Small intestine (tissue), 7 donors: ENCODE measurements around the gene P2RX5. TPM values are rescaled to one million over a fixed set of nuclear protein-coding genes. Genes with fewer than 3 reads are reported as not detected.

ENCODE experiments used
- DNase-seq, 2 donors: peaks; one replicate each; pipeline versions ENCODE4 v3.0.0 to v3.0.0-alpha.2; 2013
- FAIRE-seq: peaks from 2 replicates; lab custom pipeline; 2012; peaks lifted over from hg19 to GRCh38; lab: Jason Lieb, UNC
- H3K27ac ChIP-seq, 3 donors: one replicate each; pipeline ENCODE4 v1.5.1; 2013; ENCODE audit warnings: low read length in 2 of 3, mild to moderate bottlenecking in 2 of 3, control low read depth in 1 of 3, inconsistent platforms in 1 of 3, low read depth in 1 of 3, moderate library complexity in 1 of 3
- H3K27me3 ChIP-seq, 3 donors: one replicate each; pipeline ENCODE4 v1.6.1; 2013; ENCODE audit warnings: low read length in 3 of 3, inconsistent platforms in 1 of 3; ENCODE audit not compliant: control insufficient read depth in 3 of 3, insufficient read depth in 3 of 3
- H3K36me3 ChIP-seq, 3 donors: one replicate each; pipeline ENCODE4 v1.6.1; 2013; ENCODE audit warnings: low read length in 3 of 3, inconsistent platforms in 1 of 3, low read depth in 1 of 3, mild to moderate bottlenecking in 1 of 3, moderate library complexity in 1 of 3; ENCODE audit not compliant: control insufficient read depth in 3 of 3, insufficient read depth in 2 of 3
- H3K4me1 ChIP-seq, 3 donors: one replicate each; pipeline ENCODE4 v1.6.1; 2013; ENCODE audit warnings: low read length in 2 of 3, inconsistent platforms in 1 of 3, low read depth in 1 of 3, mild to moderate bottlenecking in 1 of 3, moderate library complexity in 1 of 3; ENCODE audit not compliant: control insufficient read depth in 3 of 3, insufficient read depth in 2 of 3
- H3K4me3 ChIP-seq, 3 donors: one replicate each; pipeline ENCODE4 v1.5.1; 2013; ENCODE audit warnings: low read length in 3 of 3, control low read depth in 1 of 3, inconsistent platforms in 1 of 3, low read depth in 1 of 3, mild to moderate bottlenecking in 1 of 3, moderate library complexity in 1 of 3
- H3K9me3 ChIP-seq, 2 donors: one replicate each; pipeline ENCODE4 v1.6.1; 2013; ENCODE audit warnings: low read depth in 1 of 2, low read length in 1 of 2; ENCODE audit not compliant: control insufficient read depth in 2 of 2, insufficient read depth in 1 of 2
- WGBS, 3 donors: extraction: QIAGEN DNeasy Blood & Tissue Kit; methylation state at CpG; one replicate each; pipeline ENCODE4 v1.1.7; 2013; 5-methylcytosine and 5-hydroxymethylcytosine counted together
- polyA plus RNA-seq, 4 donors: library from polyadenylated mRNA; stranded (reverse) in 3 of 4; unstranded in 1 of 4; fragments of 200-250 nt in 3 of 4; fragments of 120-200 nt in 1 of 4; gene quantifications; one replicate each; pipeline versions ENCODE4 v1.2.1 to v1.2.3, GENCODE V29; 2013
- donor health status: healthy with polysubstance abuse.
- donor health status: control.
- donor health status: control.
- donor health status: Bipolar disorder and iron deficiency.
- donor health status: healthy.

The P2RX5 gene
- polyA plus RNA-seq, 4 donors, result 0.67 to 5.6 (median 1.9) TPM

DNA sequence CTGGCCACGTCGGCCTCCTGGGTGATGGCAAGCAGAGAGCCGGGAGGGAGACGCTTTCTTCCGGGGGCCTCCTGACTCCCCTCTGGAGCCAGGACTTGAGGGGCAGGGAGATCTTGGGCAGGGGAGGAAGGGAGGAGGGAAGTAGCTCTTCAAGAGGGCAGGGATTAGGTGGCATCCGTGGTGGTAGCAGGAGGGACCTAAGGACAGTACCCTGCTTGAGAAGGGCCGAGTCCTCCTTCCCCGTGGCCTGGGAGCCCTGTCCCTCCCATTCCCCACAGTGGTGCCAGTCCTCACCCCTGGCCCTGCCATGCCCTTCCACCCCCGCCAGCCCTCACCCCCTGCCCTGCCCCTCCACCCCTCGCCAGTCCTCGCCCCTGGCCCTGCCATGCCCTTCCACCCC is 40.2 kb downstream of the P2RX5 start:
- FAIRE-seq (no peak), DNase-seq (no peak)
- peaks cover 0 to 9% (median 2%) of the 10 kb centered on the region in 3 donors for H3K4me1 ChIP-seq
- no peaks in the 10 kb centered on the region for H3K9me3 ChIP-seq
- WGBS, 3 donors, result 82 to 88% (median 85%) methylated on average over 6 to 11 of the region's 11 CpGs
- no peak overlapping the region for H3K27ac ChIP-seq
- H3K36me3 ChIP-seq, result peaks cover 0 to 57% (median 2%) of the 10 kb centered on the region in 3 donors
- H3K4me3 ChIP-seq, result no peak overlapping the region
- no peaks in the 10 kb centered on the region for H3K27me3 ChIP-seq

- Histone ChIP-seq H3K27ac (no peak overlapping the region), H3K9me3 (no peaks in the 10 kb centered on the region), H3K4me3 (no peak overlapping the region), H3K4me1 (no peaks in the 10 kb centered on the region), H3K27me3 (no peaks in the 10 kb centered on the region), H3K36me3 (peaks cover 0 to 63% (median 0%) of the 10 kb centered on the region in 3 donors)
- WGBS, 3 donors, result 61 to 65% (median 64%) methylated on average over 20 of the region's 20 CpGs
- FAIRE-seq (no peak), DNase-seq (peak; percentile 66 to 73)
These were observed 48.0 kb downstream of the P2RX5 start for GRCh38 chr17:3647769-3648555.

DNA sequence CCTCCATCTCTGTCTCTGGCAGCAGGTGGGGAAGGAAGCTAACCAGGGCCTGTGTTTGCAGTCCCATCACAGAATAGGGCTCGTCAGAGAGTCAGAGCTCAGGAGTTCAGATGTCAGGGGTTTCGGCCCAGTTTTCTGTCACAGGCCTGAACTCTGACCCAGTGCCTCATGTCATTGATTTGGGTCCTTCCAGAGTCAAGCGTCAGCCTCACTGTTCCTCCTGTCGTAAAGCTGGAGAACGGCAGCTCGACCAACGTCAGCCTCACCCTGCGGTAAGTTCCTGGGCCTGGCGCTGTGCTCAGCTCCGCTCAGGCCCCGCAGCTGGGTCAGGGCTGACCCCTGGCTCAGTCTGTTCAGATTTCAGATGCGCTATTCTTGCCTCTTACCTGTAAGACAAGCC is 48.7 kb downstream of the P2RX5 start:
- Histone ChIP-seq H3K27me3 (no peaks in the 10 kb centered on the region), H3K4me3 (no peak overlapping the region), H3K9me3 (no peaks in the 10 kb centered on the region), H3K27ac (no peak overlapping the region), H3K4me1 (no peaks in the 10 kb centered on the region), H3K36me3 (peaks cover 0 to 69% (median 0%) of the 10 kb centered on the region in 3 donors)
- FAIRE-seq (no peak), DNase-seq (no peak)
- WGBS, 3 donors, result 77 to 82% (median 78%) methylated on average over 12 of the region's 12 CpGs

GRCh38 chr17:3645310-3645709 is 50.6 kb downstream of the P2RX5 start:
- DNase-seq (no peak), FAIRE-seq (no peak)
- no peaks in the 10 kb centered on the region for H3K27me3 ChIP-seq
- no peaks in the 10 kb centered on the region for H3K9me3 ChIP-seq
- no peak overlapping the region for H3K4me3 ChIP-seq
- peaks cover 0 to 74% (median 0%) of the 10 kb centered on the region in 3 donors for H3K36me3 ChIP-seq
- WGBS, 3 donors, result 61 to 83% (median 81%) methylated on average over 5 of the region's 5 CpGs
- H3K4me1 ChIP-seq, result no peaks in the 10 kb centered on the region
- H3K27ac ChIP-seq, result no peak overlapping the region

DNA sequence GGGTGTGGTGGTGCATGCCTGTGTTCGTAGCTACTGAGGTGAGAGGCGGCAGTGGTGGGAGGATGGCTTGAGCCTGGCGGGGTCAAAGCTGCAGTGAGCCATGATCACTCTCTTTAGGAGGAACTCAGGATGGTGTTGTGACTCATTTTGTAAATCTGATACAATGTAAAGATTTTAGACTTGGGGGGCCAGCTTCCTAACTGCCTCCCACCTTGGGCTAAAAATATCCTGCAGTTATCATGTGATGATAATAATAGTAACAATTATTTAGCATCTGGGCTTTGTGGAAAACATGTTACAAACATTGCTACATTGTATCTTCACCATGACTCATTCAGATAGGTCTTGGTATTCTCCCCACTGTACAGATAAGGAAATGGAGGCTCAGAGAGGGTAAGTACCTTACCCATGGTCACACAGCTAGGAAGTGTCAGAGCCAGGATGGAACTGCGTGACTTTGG is 52.0 kb downstream of the P2RX5 start:
- Histone ChIP-seq H3K4me3 (no peak overlapping the region), H3K27me3 (no peaks in the 10 kb centered on the region), H3K36me3 (peaks cover 0 to 67% (median 0%) of the 10 kb centered on the region in 3 donors), H3K9me3 (no peaks in the 10 kb centered on the region), H3K4me1 (no peaks in the 10 kb centered on the region), H3K27ac (no peak overlapping the region)
- 85 to 90% (median 88%) methylated on average over 4 of the region's 4 CpGs for WGBS, 3 donors
- DNase-seq (no peak), FAIRE-seq (no peak)

DNA sequence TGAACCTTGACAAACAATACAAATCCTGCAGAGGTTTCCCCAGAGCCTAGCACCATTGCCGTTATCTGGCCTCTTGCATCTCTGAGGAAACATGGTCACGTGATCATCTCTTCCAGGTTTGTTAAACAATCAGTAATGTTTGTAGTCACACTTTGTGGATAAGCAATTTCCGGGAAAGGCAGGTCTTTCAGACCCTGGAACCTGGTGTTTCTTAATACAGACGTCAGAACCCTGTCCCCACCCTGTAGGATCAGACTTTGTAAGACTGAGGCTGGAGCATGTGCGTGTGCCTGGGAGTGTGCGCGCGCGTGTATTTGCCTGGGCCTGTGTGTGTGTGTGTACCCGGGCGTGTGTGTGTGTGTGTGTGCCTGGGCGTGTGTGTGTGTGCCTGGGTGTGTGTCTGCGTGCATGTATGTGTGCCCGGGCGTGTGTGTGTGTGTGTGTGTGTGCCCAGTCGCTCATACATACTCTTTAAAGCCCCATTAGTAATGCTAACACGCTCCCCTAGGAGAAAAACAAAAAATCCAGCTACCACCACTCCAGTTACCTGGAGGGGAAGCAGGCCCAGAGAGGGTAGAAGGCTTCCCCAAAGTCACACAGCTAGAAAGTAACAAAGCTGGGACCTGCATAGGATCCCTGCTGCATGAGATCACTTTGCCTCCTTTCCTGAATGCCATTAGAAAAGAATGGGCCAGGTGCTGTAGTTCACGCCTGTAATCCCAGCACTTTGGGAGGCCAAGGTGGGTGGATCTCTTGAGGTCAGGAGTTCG is 54.1 kb downstream of the P2RX5 start:
- WGBS, 3 donors, result 83 to 87% (median 84%) methylated on average over 16 to 19 of the region's 19 CpGs

DNA sequence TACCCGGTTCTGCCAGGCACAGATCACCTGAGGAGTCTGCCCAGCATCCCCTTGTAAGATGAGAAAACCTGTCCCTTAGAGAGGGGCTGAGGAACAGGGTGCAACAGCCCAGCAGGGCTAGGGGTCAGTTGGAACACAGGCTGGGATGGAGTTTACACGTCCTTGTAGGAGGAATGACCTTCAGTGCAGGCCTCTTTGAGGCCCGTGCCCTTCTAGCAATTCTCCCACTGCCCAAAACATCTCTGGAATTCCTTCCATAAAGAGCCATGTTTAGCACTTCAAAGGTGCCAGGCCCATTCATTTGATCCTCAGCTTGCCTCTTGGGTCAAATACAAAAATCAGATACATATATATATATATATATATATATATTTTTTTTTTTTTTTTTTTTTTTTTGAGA is 54.9 kb downstream of the P2RX5 start:
- H3K4me3 ChIP-seq, result no peak overlapping the region
- no peaks in the 10 kb centered on the region for H3K27me3 ChIP-seq
- no peak for DNase-seq
- WGBS, 3 donors, result 68 to 93% (median 81%) methylated on average over 3 of the region's 3 CpGs
- H3K4me1 ChIP-seq, result no peaks in the 10 kb centered on the region
- peaks cover 0 to 49% (median 0%) of the 10 kb centered on the region in 3 donors for H3K36me3 ChIP-seq
- H3K9me3 ChIP-seq, result no peaks in the 10 kb centered on the region
- no peak overlapping the region for H3K27ac ChIP-seq
- no peak for FAIRE-seq

More for the DNA sequence above, 54.1 kb downstream of the P2RX5 start:
- peaks cover 0 to 58% (median 0%) of the 10 kb centered on the region in 3 donors for H3K36me3 ChIP-seq
- H3K27ac ChIP-seq, result no peak overlapping the region
- no peaks in the 10 kb centered on the region for H3K4me1 ChIP-seq
- H3K4me3 ChIP-seq, result no peak overlapping the region
- peak in 1 of 2 donors; percentile 57 for DNase-seq
- no peaks in the 10 kb centered on the region for H3K27me3 ChIP-seq
- FAIRE-seq, result no peak
- H3K9me3 ChIP-seq, result no peaks in the 10 kb centered on the region

DNA sequence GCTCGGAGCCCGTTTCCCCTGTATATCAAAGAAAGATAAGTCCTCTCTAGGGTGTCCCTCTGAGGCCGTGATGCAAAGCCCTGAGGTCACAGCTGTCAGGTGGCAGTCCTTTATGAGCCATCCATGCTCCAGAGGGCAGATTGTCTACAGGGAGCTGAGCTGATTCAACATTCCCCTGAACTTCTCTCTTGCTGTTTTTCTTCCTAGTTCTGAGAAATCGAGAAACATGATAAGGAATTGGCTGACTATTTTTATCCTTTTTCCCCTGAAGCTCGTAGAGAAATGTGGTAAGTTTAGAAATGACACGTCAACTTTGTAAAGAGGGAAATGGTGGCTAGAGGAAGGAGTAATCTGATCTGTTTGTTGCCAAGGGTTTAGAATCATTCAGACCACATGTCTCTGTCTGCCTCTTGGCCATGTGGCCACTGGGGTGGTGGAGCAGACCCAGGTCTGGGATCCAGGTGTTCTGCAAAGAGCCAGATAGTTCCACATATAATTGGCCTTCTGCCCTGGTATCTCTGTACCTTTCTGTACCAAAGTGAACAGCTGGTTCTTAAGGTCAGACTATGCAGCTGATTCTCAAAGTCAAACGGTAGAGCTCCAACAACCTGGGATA is 55.9 kb downstream of the P2RX5 start:
- peaks cover 0 to 42% (median 0%) of the 10 kb centered on the region in 3 donors for H3K36me3 ChIP-seq
- peak overlapping the region in 1 of 3 donors; percentile 20 for H3K27ac ChIP-seq
- 55 to 67% (median 61%) methylated on average over 7 of the region's 7 CpGs for WGBS, 3 donors
- no peaks in the 10 kb centered on the region for H3K9me3 ChIP-seq
- H3K27me3 ChIP-seq, result no peaks in the 10 kb centered on the region
- no peaks in the 10 kb centered on the region for H3K4me1 ChIP-seq
- FAIRE-seq (no peak), DNase-seq (no peak)
- H3K4me3 ChIP-seq, result no peak overlapping the region
